A204.1 (cell line): Measurements from ENCODE around the gene FRMD4A.
"Not testable (repeated sequence)": the region's sequence is repeated elsewhere in the genome, so short reads cannot be mapped to it uniquely, and the experiment has no call there.

Experiments
- FAIRE-seq: peaks from 2 replicates; lab custom pipeline; 2012; peaks lifted over from hg19 to GRCh38; lab: Jason Lieb, UNC

The FRMD4A gene

GRCh38 chr10:13909516-13910258, 421.0 kb downstream of the FRMD4A start:
- no peak for FAIRE-seq

GRCh38 chr10:13908475-13908874, 422.2 kb downstream of the FRMD4A start:
- no peak for FAIRE-seq

GRCh38 chr10:13907570-13907969, 423.2 kb downstream of the FRMD4A start:
- FAIRE-seq = no peak

GRCh38 chr10:13905281-13905680, 425.4 kb downstream of the FRMD4A start:
- FAIRE-seq = no peak

- no peak for FAIRE-seq
Measured at GRCh38 chr10:13904064-13904463, 426.7 kb downstream of the FRMD4A start.

GRCh38 chr10:13902868-13903587, 427.7 kb downstream of the FRMD4A start:
- no peak for FAIRE-seq

- no peak for FAIRE-seq
Measured at GRCh38 chr10:13899941-13900340, 430.8 kb downstream of the FRMD4A start.

- FAIRE-seq = not testable (repeated sequence)
Measured at GRCh38 chr10:13896146-13896545, 434.6 kb downstream of the FRMD4A start.

- FAIRE-seq = no peak
Measured at GRCh38 chr10:13894412-13895093, 436.2 kb downstream of the FRMD4A start.

GRCh38 chr10:13893926-13894325, 436.8 kb downstream of the FRMD4A start:
- FAIRE-seq = no peak

- no peak for FAIRE-seq
Measured at GRCh38 chr10:13892871-13893270, 437.9 kb downstream of the FRMD4A start.

- FAIRE-seq = no peak
Measured at GRCh38 chr10:13892001-13892491, 438.7 kb downstream of the FRMD4A start.

GRCh38 chr10:13891128-13892000, 439.4 kb downstream of the FRMD4A start:
- no peak for FAIRE-seq

- FAIRE-seq = no peak
Measured at GRCh38 chr10:13890233-13891127, 440.2 kb downstream of the FRMD4A start.

- no peak for FAIRE-seq
Measured at GRCh38 chr10:13887761-13888160, 443.0 kb downstream of the FRMD4A start.

- FAIRE-seq = no peak
Measured at GRCh38 chr10:13885238-13885990, 445.3 kb downstream of the FRMD4A start.

- FAIRE-seq = no peak
Measured at GRCh38 chr10:13883636-13884444, 446.9 kb downstream of the FRMD4A start.

- FAIRE-seq = no peak
Measured at GRCh38 chr10:13882119-13882711, 448.5 kb downstream of the FRMD4A start.

GRCh38 chr10:13880760-13881159, 450.0 kb downstream of the FRMD4A start:
- no peak for FAIRE-seq
